ENCODE data around the gene NDUFA11. TPM values are rescaled to one million over a fixed set of nuclear protein-coding genes. Genes with fewer than 3 reads are reported as not detected.

Gene NDUFA11
- total and polyA plus RNA-seq, 2 of the 13 experiments (the other 11 are each of a cell fraction or from before 2014, with no cell fraction given), result 286 to 378 TPM

- TF ChIP-seq, protein P1, sequence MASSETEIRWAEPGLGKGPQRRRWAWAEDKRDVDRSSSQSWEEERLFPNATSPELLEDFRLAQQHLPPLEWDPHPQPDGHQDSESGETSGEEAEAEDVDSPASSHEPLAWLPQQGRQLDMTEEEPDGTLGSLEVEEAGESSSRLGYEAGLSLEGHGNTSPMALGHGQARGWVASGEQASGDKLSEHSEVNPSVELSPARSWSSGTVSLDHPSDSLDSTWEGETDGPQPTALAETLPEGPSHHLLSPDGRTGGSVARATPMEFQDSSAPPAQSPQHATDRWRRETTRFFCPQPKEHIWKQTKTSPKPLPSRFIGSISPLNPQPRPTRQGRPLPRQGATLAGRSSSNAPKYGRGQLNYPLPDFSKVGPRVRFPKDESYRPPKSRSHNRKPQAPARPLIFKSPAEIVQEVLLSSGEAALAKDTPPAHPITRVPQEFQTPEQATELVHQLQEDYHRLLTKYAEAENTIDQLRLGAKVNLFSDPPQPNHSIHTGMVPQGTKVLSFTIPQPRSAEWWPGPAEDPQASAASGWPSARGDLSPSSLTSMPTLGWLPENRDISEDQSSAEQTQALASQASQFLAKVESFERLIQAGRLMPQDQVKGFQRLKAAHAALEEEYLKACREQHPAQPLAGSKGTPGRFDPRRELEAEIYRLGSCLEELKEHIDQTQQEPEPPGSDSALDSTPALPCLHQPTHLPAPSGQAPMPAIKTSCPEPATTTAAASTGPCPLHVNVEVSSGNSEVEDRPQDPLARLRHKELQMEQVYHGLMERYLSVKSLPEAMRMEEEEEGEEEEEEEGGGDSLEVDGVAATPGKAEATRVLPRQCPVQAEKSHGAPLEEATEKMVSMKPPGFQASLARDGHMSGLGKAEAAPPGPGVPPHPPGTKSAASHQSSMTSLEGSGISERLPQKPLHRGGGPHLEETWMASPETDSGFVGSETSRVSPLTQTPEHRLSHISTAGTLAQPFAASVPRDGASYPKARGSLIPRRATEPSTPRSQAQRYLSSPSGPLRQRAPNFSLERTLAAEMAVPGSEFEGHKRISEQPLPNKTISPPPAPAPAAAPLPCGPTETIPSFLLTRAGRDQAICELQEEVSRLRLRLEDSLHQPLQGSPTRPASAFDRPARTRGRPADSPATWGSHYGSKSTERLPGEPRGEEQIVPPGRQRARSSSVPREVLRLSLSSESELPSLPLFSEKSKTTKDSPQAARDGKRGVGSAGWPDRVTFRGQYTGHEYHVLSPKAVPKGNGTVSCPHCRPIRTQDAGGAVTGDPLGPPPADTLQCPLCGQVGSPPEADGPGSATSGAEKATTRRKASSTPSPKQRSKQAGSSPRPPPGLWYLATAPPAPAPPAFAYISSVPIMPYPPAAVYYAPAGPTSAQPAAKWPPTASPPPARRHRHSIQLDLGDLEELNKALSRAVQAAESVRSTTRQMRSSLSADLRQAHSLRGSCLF (CRISPR knock-in tag; IDR thresholded peaks at IDR 0.05; ENCODE audit: borderline replicate concordance), result no peak
Observed at GRCh38 chr19:5950741-5951140, 47.2 kb upstream of the NDUFA11 start (continued).

GRCh38 chr19:5949792-5950305 is 46.3 kb upstream of the NDUFA11 start:
- H3K36me3 ChIP-seq (replicated peaks in 1 of 2; ENCODE audit: control insufficient read depth in 1 of 2, insufficient read depth in 2 of 2, low read length in 2 of 2), result peaks cover 21 to 61% of the 10 kb centered on the region in 2 experiments
- DNase-seq (ENCODE audit: low spot score), result no peak
- peaks cover 94% of the 10 kb centered on the region for H3K79me2 ChIP-seq (ENCODE audit: insufficient read depth, low read length)
- in situ Hi-C loops (cut with HindIII; ENCODE audit: extremely low pct_ligation_motif_present, low pct_unique_long_range_greater_than_20kb), result loop anchor here (5.0 kb wide), 1 partner anchor 38 kb away; the partner anchor contains the start of gene CAPS
- ChIA-PET CTCF (ENCODE audit: low intra/inter-chr PET ratio, low total read pairs) (no interaction called here), POLR2A (interaction anchor here (1.7 kb wide), 1 partner anchor 25 kb away, joined by 5 read pairs; no protein-coding TSS in a partner anchor)
- H3K4me2 ChIP-seq (ENCODE audit: low read depth, low read length), result no peak overlapping the region
- H4K20me1 ChIP-seq (ENCODE audit: insufficient read depth, low read length), result peaks cover 24% of the 10 kb centered on the region; the same call in 1 of the 2 replicates
- TF ChIP-seq ZBTB7A (CRISPR knock-in tag; IDR thresholded peaks at IDR 0.05), result no peak
- TF ChIP-seq ZNF350 (CRISPR knock-in tag; IDR thresholded peaks at IDR 0.05; ENCODE audit: borderline replicate concordance, low read depth), result no peak
- TF ChIP-seq ZKSCAN1 (IDR thresholded peaks at IDR 0.05; ENCODE audit: low read length), result no peak
- TF ChIP-seq ETV6 (CRISPR knock-in tag; conservative IDR thresholded peaks at IDR 0.05), result no peak
- peak; percentile 51 for TF ChIP-seq RBM22 (optimal IDR thresholded peaks at IDR 0.05; ENCODE audit: low read length)
- TF ChIP-seq ARNT (IDR thresholded peaks at IDR 0.05), result no peak
- H3K4me1 ChIP-seq (ENCODE audit: insufficient read depth, low read length), result peaks cover 36% of the 10 kb centered on the region
- ATAC-seq, result no peak
- WGBS (ENCODE audit: low lambda C conversion rate), result 100% methylated on average over 12 of the region's 13 CpGs
- H3K9ac ChIP-seq (ENCODE audit: insufficient read depth, low read depth, low read length), result no peak overlapping the region
- intact Hi-C loops (cut with micrococcal nuclease; ENCODE audit: unreplicated experiment), result no loop called here
- H3K27me3 ChIP-seq (ENCODE audit: control insufficient read depth in 1 of 2, insufficient read depth in 2 of 2, low read length in 2 of 2), result no peaks in the 10 kb centered on the region
- H3K27ac ChIP-seq (ENCODE audit: extremely low read length, insufficient read depth, low read length), result no peak overlapping the region
- no peak overlapping the region for H2AFZ ChIP-seq (ENCODE audit: low read length)
- FAIRE-seq, result no peak
- no peak overlapping the region for H3K4me3 ChIP-seq (replicated peaks in 1 of 3; ENCODE audit: insufficient read depth in 1 of 3, low read depth in 2 of 3, low read length in 3 of 3)
- no peaks in the 10 kb centered on the region for H3K9me3 ChIP-seq (ENCODE audit: low read length)
- no TSS peak for BruUV-seq (replicated peaks)
